Endothelial cell of umbilical vein (primary cell): ENCODE measurements around the gene MCRIP1. TPM values are rescaled to one million over a fixed set of nuclear protein-coding genes. Genes with fewer than 3 reads are reported as not detected.

Experiments
- BruUV-seq: library from RNA; stranded (reverse); fragments of 400-500 nt; replicated peaks from 2 replicates; lab custom pipeline; 2021; lab: Mats Ljungman, UMichigan
- CTCF ChIA-PET: fragments of 300-600, 350-600 bp; sonication (Branson Sonifier 250); formaldehyde crosslinking; loops from one replicate; lab custom pipeline; 2021; ENCODE audit warnings: antibody characterized with exemption, inconsistent platforms; lab: Charles Lee
- POLR2A ChIA-PET: fragments of 300-600, 350-600 bp; sonication (Branson Sonifier 250); formaldehyde crosslinking; loops from one replicate; lab custom pipeline; 2021; ENCODE audit warnings: antibody characterized with exemption, inconsistent platforms; lab: Charles Lee
- DNase-seq: peaks from one replicate; pipeline ENCODE4 v3.0.0-alpha.2; 2011; ENCODE audit warnings: low read depth, low spot score
- FAIRE-seq: peaks from 2 replicates; lab custom pipeline; 2011; peaks lifted over from hg19 to GRCh38; lab: Jason Lieb, UNC
- H2AFZ ChIP-seq: 2 replicates; pipeline ENCODE4 v1.6.0; 2012; ENCODE audit warnings: low read depth, low read length, control low read depth, inconsistent platforms
- H3K27ac ChIP-seq: 2 replicates; pipeline ENCODE4 v1.5.1; 2011; ENCODE audit warnings: low read depth, mild to moderate bottlenecking, control low read depth, low read length, moderate library complexity; ENCODE audit not compliant: insufficient read depth
- H3K27me3 ChIP-seq, 2 experiments: 2 replicates each; pipeline versions ENCODE4 v1.6.0 to v1.6.1; 2011; ENCODE audit warnings: low read length in 2 of 2, mixed read lengths in 1 of 2; ENCODE audit not compliant: control insufficient read depth in 2 of 2, insufficient read depth in 2 of 2
- H3K36me3 ChIP-seq, 2 experiments: 2 replicates in 1 of 2; 3 replicates in 1 of 2; pipeline ENCODE4 v1.5.1; 2011; ENCODE audit warnings: low read length in 2 of 2, mild to moderate bottlenecking in 1 of 2, moderate library complexity in 1 of 2; ENCODE audit not compliant: control insufficient read depth in 2 of 2, insufficient read depth in 2 of 2; ENCODE audit errors: extremely low read depth in 1 of 2
- H3K4me1 ChIP-seq: 3 replicates; pipeline ENCODE4 v1.5.1; 2011; ENCODE audit warnings: mild to moderate bottlenecking, low read length; ENCODE audit not compliant: control insufficient read depth, insufficient read depth; ENCODE audit errors: extremely low read depth
- H3K4me2 ChIP-seq: 2 replicates; pipeline ENCODE4 v1.6.1; 2011; ENCODE audit warnings: low read length, control low read depth, mixed read lengths; ENCODE audit not compliant: insufficient read depth
- H3K4me3 ChIP-seq, 3 experiments: fragments of 200-600 bp in 1 of 3; sonication (generic), shearing (Covaris generic) in 1 of 3; replicated peaks in 1 of 3; 2 replicates each; pipeline ENCODE4 v1.5.1; 2011 to 2016; ENCODE audit warnings: control low read depth in 3 of 3, low read length in 3 of 3, mild to moderate bottlenecking in 2 of 3, inconsistent platforms in 1 of 3, low read depth in 1 of 3, moderate library complexity in 1 of 3; ENCODE audit not compliant: insufficient read depth in 1 of 3
- H3K79me2 ChIP-seq: 2 replicates; pipeline ENCODE4 v1.6.0; 2012; ENCODE audit warnings: low read length, inconsistent platforms; ENCODE audit not compliant: control insufficient read depth, insufficient read depth
- H3K9ac ChIP-seq: replicated peaks from 2 replicates; pipeline ENCODE3; 2011; ENCODE audit warnings: low read length, control low read depth; ENCODE audit not compliant: insufficient read depth; ENCODE audit errors: extremely low read depth
- H3K9me1 ChIP-seq: replicated peaks from 3 replicates; pipeline ENCODE4 v1.6.0; 2011; ENCODE audit warnings: mild to moderate bottlenecking, low read length; ENCODE audit not compliant: control insufficient read depth, insufficient read depth; ENCODE audit errors: extremely low read depth
- H3K9me3 ChIP-seq: replicated peaks from 2 replicates; pipeline ENCODE4 v1.5.1; 2012; ENCODE audit warnings: low read length, inconsistent platforms; ENCODE audit not compliant: control insufficient read depth, insufficient read depth
- H4K20me1 ChIP-seq: replicated peaks from 2 replicates; pipeline ENCODE3; 2011; ENCODE audit warnings: mild to moderate bottlenecking, low read length; ENCODE audit not compliant: control insufficient read depth, insufficient read depth; ENCODE audit errors: extremely low read depth
- CTCF ChIP-seq, 2 donors: IDR thresholded peaks; 1 replicate in 1 of 2; 2 replicates in 1 of 2; pipeline ENCODE4 v1.5.1; 2011; ENCODE audit warnings: low read length in 2 of 2, mild to moderate bottlenecking in 2 of 2, moderate library complexity in 2 of 2, control low read depth in 1 of 2, inconsistent platforms in 1 of 2, low read depth in 1 of 2; ENCODE audit not compliant: insufficient read depth in 1 of 2; ENCODE audit errors: extremely low read depth in 1 of 2
- EZH2 ChIP-seq: IDR thresholded peaks from 2 replicates; pipeline ENCODE4 v1.6.1; 2012; ENCODE audit warnings: borderline replicate concordance, low read depth, mild to moderate bottlenecking, moderate library complexity, low read length, inconsistent platforms; ENCODE audit not compliant: severe bottlenecking
- JUN ChIP-seq: IDR thresholded peaks from 2 replicates; pipeline ENCODE4 v1.6.1; 2011; ENCODE audit warnings: borderline replicate concordance, low read depth; ENCODE audit not compliant: insufficient read length, insufficient read depth
- dilution Hi-C: fragments of 300-500 bp; cut with MboI; formaldehyde crosslinking; loops from one replicate; pipeline ENCODE4 v1.15.0; 2019; ENCODE audit warnings: low sequenced_read_pairs; ENCODE audit not compliant: extremely low pct_ligation_motif_present
- intact Hi-C: fragments of 100-400 bp; cut with micrococcal nuclease; formaldehyde crosslinking; loops from one replicate; pipeline ENCODE4 v1.10.0; 2022
- polyA plus RNA-seq, 4 experiments: library from polyadenylated mRNA; depleted of rRNA in 3 of 4; stranded (reverse) in 3 of 4; unstranded in 1 of 4; fragments of >200 nt; gene quantifications; 2 replicates each; pipeline versions ENCODE4 v1.2.1 to v1.2.3, GENCODE V29; 2011 to 2012; ENCODE audit warnings: missing spikeins in 1 of 4
- total RNA-seq: library from RNA; stranded (reverse); gene quantifications from 2 replicates; pipeline ENCODE4 v1.2.3, GENCODE V29; 2021
- TF ChIP-seq, protein P1 (sequence below): IDR thresholded peaks from 2 replicates; pipeline ENCODE4 v1.6.1; 2011; ENCODE audit not compliant: insufficient read depth, insufficient read length

MCRIP1 gene
- total and polyA plus RNA-seq, 2 donors (not counting 3 experiments of a cell fraction or from before 2014, with no cell fraction given) = 121 to 205 TPM

DNA sequence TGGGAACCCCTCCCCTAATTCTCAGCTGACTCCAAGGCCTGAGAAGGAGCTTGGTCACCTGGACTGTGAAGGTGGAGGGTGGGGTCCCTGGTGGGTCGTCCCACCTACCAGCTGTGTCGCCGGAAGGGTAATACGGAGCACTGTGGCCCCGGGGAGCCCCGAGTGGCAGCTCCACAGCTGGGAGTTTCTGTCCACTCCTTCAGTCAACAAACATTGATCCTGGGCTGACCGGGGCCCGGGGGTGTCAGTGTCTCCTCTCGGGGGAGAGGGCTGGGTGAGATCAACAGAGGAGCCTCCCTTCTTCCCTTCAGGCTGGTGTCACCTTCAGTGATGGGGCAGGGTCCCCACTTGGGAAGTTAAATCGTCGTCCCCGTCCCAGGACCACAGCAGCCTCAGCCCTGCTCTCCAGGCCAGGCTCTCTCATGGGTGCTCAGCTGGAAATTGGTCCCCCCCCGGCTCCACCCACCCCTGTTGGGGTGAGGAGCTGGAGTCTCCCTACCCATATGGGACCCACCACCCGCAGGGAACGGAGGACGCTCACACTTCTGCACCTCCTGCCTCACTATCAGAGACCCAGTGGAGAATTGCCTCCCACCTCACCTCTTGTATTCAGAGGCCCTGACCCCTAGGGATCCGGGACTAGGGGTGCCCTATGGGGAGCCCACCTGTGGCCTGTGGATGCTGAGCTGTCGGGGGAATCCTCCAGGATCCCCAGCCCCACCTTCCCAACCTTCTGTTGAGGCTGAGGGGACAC, 27.2 kb downstream of the MCRIP1 start:
- H3K9me3 ChIP-seq = no peaks in the 10 kb centered on the region
- TF ChIP-seq EZH2 (no peak), CTCF (IDR thresholded peaks at IDR 0.05; ENCODE audit: extremely low read depth in 1 of 2, insufficient read depth in 1 of 2, low read depth in 1 of 2, low read length in 2 of 2) (no peak), JUN (no peak)
- TF ChIP-seq, protein P1, sequence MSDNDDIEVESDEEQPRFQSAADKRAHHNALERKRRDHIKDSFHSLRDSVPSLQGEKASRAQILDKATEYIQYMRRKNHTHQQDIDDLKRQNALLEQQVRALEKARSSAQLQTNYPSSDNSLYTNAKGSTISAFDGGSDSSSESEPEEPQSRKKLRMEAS = no peak
- CTCF ChIA-PET = interaction anchor here (0.5 to 2.3 kb wide), 4 partner anchors 11 to 33 kb away, joined by 3 to 9 read pairs (median 4); partner anchors contain the start of gene MCRIP1
- no peak for FAIRE-seq
- H3K27me3 ChIP-seq = peaks cover 25 to 36% of the 10 kb centered on the region in 2 experiments
- H4K20me1 ChIP-seq = no peaks in the 10 kb centered on the region
- no peak overlapping the region for H3K4me3 ChIP-seq
- no TSS peak for BruUV-seq
- dilution Hi-C loops = no loop called here
- H3K9me1 ChIP-seq = no peaks in the 10 kb centered on the region
- H3K79me2 ChIP-seq = no peaks in the 10 kb centered on the region
- H3K4me2 ChIP-seq = no peak overlapping the region
- H2AFZ ChIP-seq = no peak overlapping the region
- no peak overlapping the region for H3K27ac ChIP-seq
- intact Hi-C loops = no loop called here
- H3K4me1 ChIP-seq = no peaks in the 10 kb centered on the region
- POLR2A ChIA-PET = no interaction called here
- H3K36me3 ChIP-seq = no peaks in the 10 kb centered on the region
- H3K9ac ChIP-seq = no peak overlapping the region
- no peak for DNase-seq
